Heart left ventricle (tissue), 16 donors: Measurements from ENCODE around the gene TMEM232. TPM values are rescaled to one million over a fixed set of nuclear protein-coding genes. Genes with fewer than 3 reads are reported as not detected.

ENCODE experiments used
- ATAC-seq, 4 donors: fragments of 200-7000 bp; cut with Tn5 transposase; one replicate each; pipeline ENCODE4 v1.9.1; 2020 to 2022; ENCODE audit warnings: moderate library complexity in 4 of 4, mild to moderate bottlenecking in 3 of 4, moderate number of reproducible peaks in 1 of 4
- DNase-seq, 5 donors: peaks; one replicate each; pipeline ENCODE4 v3.0.0-alpha.2; 2020
- H3K27ac ChIP-seq, 12 donors: fragments of 200-600 bp; sonication (generic) in 4 of 12; one replicate each; pipeline versions ENCODE4 v1.5.0 to v1.8.0; 2016 to 2022; ENCODE audit warnings: mild to moderate bottlenecking in 2 of 12
- H3K27me3 ChIP-seq, 9 donors: fragments of 200-600 bp; sonication (generic) in 2 of 9; one replicate each; pipeline versions ENCODE4 v1.5.1 to v1.8.0; 2016 to 2022; ENCODE audit warnings: mild to moderate bottlenecking in 3 of 9
- H3K36me3 ChIP-seq, 9 donors: fragments of 200-600 bp; sonication (generic) in 2 of 9; one replicate each; pipeline versions ENCODE4 v1.5.0 to v1.8.0; 2018 to 2022; ENCODE audit warnings: mild to moderate bottlenecking in 2 of 9
- H3K4me1 ChIP-seq, 12 donors: fragments of 200-600 bp; sonication (generic) in 4 of 12; one replicate each; pipeline versions ENCODE4 v1.5.0 to v1.8.0; 2016 to 2022; ENCODE audit warnings: mild to moderate bottlenecking in 3 of 12
- H3K4me3 ChIP-seq, 12 donors: fragments of 200-600 bp; sonication (generic) in 4 of 12; one replicate each; pipeline versions ENCODE4 v1.5.0 to v1.8.0; 2017 to 2022; ENCODE audit warnings: mild to moderate bottlenecking in 9 of 12, moderate library complexity in 4 of 12
- H3K9me3 ChIP-seq, 12 donors: fragments of 200-600 bp; sonication (generic) in 4 of 12; one replicate each; pipeline versions ENCODE4 v1.5.0 to v1.8.0; 2016 to 2022; ENCODE audit warnings: mild to moderate bottlenecking in 1 of 12
- CTCF ChIP-seq, 12 donors: fragments of 200-600 bp; sonication (generic) in 4 of 12; IDR thresholded peaks; one replicate each; pipeline versions ENCODE4 v1.5.0 to v1.8.0; 2018 to 2022; ENCODE audit warnings: antibody characterized with exemption in 12 of 12, mild to moderate bottlenecking in 5 of 12
- POLR2A ChIP-seq, 2 donors: fragments of 450-650 bp; IDR thresholded peaks; one replicate each; pipeline ENCODE4 v1.6.1; 2017; ENCODE audit warnings: antibody characterized with exemption in 2 of 2, mild to moderate bottlenecking in 2 of 2, moderate library complexity in 2 of 2
- WGBS, 4 donors: extraction: QIAGEN DNeasy Blood & Tissue Kit in 2 of 4; methylation state at CpG; one replicate each; pipeline versions ENCODE4 v1.1.5 to v1.1.7; 2013 to 2018; 5-methylcytosine and 5-hydroxymethylcytosine counted together
- intact Hi-C, 10 donors: fragments of 100-400 bp; cut with DNase I; formaldehyde crosslinking; loops; one replicate each; pipeline versions ENCODE4 v1.11.1 to v1.14.2; 2022
- polyA plus RNA-seq, 2 donors: library from polyadenylated mRNA; stranded (reverse); fragments of 200-250 nt; gene quantifications; one replicate each; pipeline ENCODE4 v1.2.3, GENCODE V29; 2013
- total RNA-seq, 9 donors: library from RNA; depleted of rRNA in 2 of 9; stranded (reverse); fragments of >200 nt in 2 of 9; fragmentation: NEBNext Ultra II Directional in 3 of 9; extraction: Animal tissue kit (Norgen Biotek cat#: 25700) in 3 of 9; gene quantifications; one replicate each; pipeline versions ENCODE4 v1.1.0 to v1.2.4, GENCODE V29; 2016 to 2023
- donor health status: ischemic (EF 13 %, LVEDD 7.1; RV severe dilation, severe dysfunction).
- donor health status: healthy with polysubstance abuse.
- donor health status: DM: no; HTN: yes; CAD: no.
- donor health status: DM: no; HTN: no; CAD: no.
- donor health status: ischemic (EF 25% LVEDD 6.9; RV normal size, moderate dysfunction).
- donor health status: ischemic (EF 25% LVEDD 5.7; RV mildly dilated, moderate dysfunction).
- donor health status: healthy.
- donor health status: DM: yes; HTN: yes; CAD: no.
- donor health status: ischemic (EF 35%, LVEDD 5.7; RV mildly dilated, moderate dysfunction).
- donor health status: nonischemic (EF 11% LVEDD 7.7; RV severe dilation, severe dysfunction).
- donor health status: DM: yes; HTN: yes; CAD: no.
- donor health status: PGD.
- donor health status: ischemic (EF 29% LVEDD 5.4; RV normal size, mild dysfunction).
- donor health status: nonischemic (EF 23%, LVEDD 6.1; RV moderate dilation, normal function).

The TMEM232 gene
- total and polyA plus RNA-seq, 11 donors: 0.30 to 5.6 (median 2.5) TPM; not detected in 1

GRCh38 chr5:110753600-110753999 is 27.1 kb upstream of the TMEM232 start:
- no peak for ATAC-seq
- Histone ChIP-seq H3K4me1 (no peaks in the 10 kb centered on the region), H3K9me3 (no peaks in the 10 kb centered on the region), H3K27ac (no peak overlapping the region), H3K4me3 (no peak overlapping the region), H3K27me3 (no peaks in the 10 kb centered on the region), H3K36me3 (peaks cover 0 to 93% (median 64%) of the 10 kb centered on the region in 9 donors)
- intact Hi-C loops: loop anchor here in 7 of 10 donors (5.0 to 10.0 kb wide), 4 partner anchors 311 to 341 kb away; partner anchors contain the start of genes WDR36 (in 4 of the 7) and TSLP (in 1 of the 7)
- 89 to 91% (median 90%) methylated on average over 2 of the region's 2 CpGs for WGBS, 4 donors
- no peak for TF ChIP-seq CTCF (IDR thresholded peaks at IDR 0.05)
- TF ChIP-seq POLR2A (IDR thresholded peaks at IDR 0.05): no peak
- no peak for DNase-seq

DNA sequence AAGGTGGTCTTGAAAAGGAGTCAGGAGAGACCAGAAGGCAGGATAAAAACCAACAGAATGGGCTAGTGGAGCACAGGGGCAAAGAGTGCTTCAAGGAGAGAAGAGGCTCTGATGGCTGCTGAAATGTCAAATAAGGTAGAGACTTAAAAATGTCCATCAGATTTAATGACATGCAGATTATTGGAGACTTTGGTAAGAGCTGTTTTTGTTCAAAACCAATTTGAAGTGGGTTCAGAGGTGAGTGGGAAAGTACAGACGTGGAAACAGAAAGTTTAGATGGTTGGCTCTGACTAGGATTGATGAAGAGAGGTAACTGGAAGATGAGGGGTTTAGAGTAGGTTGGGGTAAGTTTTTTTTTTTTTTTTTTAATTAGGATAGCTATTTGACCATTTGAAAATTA is 26.5 kb upstream of the TMEM232 start:
- no peak for DNase-seq
- no peaks in the 10 kb centered on the region for H3K9me3 ChIP-seq
- H3K4me1 ChIP-seq: no peaks in the 10 kb centered on the region
- H3K27ac ChIP-seq: no peak overlapping the region
- no peak overlapping the region for H3K4me3 ChIP-seq
- H3K27me3 ChIP-seq: no peaks in the 10 kb centered on the region
- TF ChIP-seq CTCF (IDR thresholded peaks at IDR 0.05) (no peak), POLR2A (IDR thresholded peaks at IDR 0.05) (no peak)
- 71 to 86% (median 76%) methylated on average over 1 of the region's 1 CpG for WGBS, 4 donors
- no peak for ATAC-seq
- H3K36me3 ChIP-seq: peaks cover 0 to 93% (median 64%) of the 10 kb centered on the region in 9 donors
- intact Hi-C loops: loop anchor here in 7 of 10 donors (5.0 to 10.0 kb wide), 4 partner anchors 312 to 342 kb away; partner anchors contain the start of genes WDR36 (in 4 of the 7) and TSLP (in 1 of the 7)

GRCh38 chr5:110751902-110752762 is 25.7 kb upstream of the TMEM232 start:
- WGBS, 4 donors: 74 to 86% (median 81%) methylated on average over 8 of the region's 8 CpGs
- H3K9me3 ChIP-seq: no peaks in the 10 kb centered on the region
- H3K4me3 ChIP-seq: no peak overlapping the region
- DNase-seq: no peak
- TF ChIP-seq POLR2A (IDR thresholded peaks at IDR 0.05): no peak
- H3K36me3 ChIP-seq: peaks cover 0 to 93% (median 65%) of the 10 kb centered on the region in 9 donors
- intact Hi-C loops: loop anchor here in 7 of 10 donors (5.0 to 10.0 kb wide), 4 partner anchors 313 to 343 kb away; partner anchors contain the start of genes WDR36 (in 4 of the 7) and TSLP (in 1 of the 7)
- no peaks in the 10 kb centered on the region for H3K27me3 ChIP-seq
- H3K4me1 ChIP-seq: no peaks in the 10 kb centered on the region
- no peak overlapping the region for H3K27ac ChIP-seq
- ATAC-seq: no peak

DNA sequence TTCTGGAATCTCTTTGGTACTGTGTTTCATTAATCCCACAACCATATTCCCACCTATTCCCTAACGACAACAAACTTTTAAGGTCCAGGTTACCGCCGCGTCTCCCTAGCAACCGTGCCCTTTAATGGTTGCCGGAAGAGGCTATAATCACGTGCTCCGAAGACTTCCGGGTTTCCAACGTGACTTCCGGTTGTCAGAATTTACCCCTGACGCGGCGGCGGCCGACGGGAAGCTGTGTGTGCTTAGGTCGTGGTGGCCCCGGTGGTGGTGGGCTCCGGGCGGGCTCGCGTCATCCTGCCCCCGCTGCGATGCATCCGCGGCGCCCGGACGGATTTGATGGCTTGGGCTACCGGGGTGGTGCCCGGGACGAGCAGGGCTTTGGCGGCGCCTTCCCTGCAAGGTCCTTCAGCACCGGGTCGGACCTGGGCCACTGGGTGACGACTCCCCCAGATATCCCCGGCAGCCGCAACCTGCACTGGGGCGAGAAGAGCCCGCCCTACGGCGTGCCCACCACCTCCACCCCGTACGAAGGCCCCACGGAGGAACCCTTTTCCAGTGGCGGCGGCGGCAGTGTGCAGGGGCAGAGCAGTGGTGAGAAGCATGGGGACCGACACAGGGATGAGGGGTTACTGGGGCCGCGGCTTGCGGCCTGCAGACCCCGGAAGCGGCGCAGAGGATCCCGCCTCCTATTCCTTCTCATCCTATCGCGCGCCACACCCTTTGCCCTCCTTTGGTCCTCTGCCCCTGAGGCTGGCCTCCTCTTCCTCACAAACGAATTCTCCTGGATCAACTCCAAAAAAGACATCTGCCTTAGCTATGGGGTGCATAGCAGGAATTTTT is 12.6 kb upstream of the TMEM232 start, which contains the start of gene SLC25A46:
Gene SLC25A46 (plus strand): TSS at position 196 of the 840 bp plus-strand sequence. CDS start 113 bp downstream, at position 309.
- TF ChIP-seq POLR2A (IDR thresholded peaks at IDR 0.05) (peak; percentile 6 to 58), CTCF (IDR thresholded peaks at IDR 0.05) (no peak)
- Histone ChIP-seq H3K27ac (peak within 1 kb of the TSS; percentile 51 to 96 (median 88)), H3K4me1 (peaks cover 0 to 25% (median 14%) of the 10 kb centered on the region in 12 donors), H3K27me3 (no peaks in the 10 kb centered on the region), H3K9me3 (no peaks in the 10 kb centered on the region), H3K4me3 (peak within 1 kb of the TSS; percentile 72 to 94 (median 86)), H3K36me3 (peaks cover 0 to 16% (median 0%) of the 10 kb centered on the region in 9 donors)
- intact Hi-C loops: loop anchor here in 1 of 10 donors (1.0 kb wide), 1 partner anchor 13 kb away; the partner anchor contains the start of gene TMEM232
- ATAC-seq (peak; percentile 96 to 99 (median 98)), DNase-seq (peak; percentile 86 to 91 (median 89))
- WGBS, 4 donors: 0% methylated on average over 50 to 62 of the region's 62 CpGs
